Ectodermal cell (in vitro differentiated cells): Measurements from ENCODE around the gene ASAP3.

Experiments
- H3K27ac ChIP-seq: 2 replicates; pipeline ENCODE4 v1.7.0; 2013; ENCODE audit warnings: mild to moderate bottlenecking, low read depth, low read length; ENCODE audit not compliant: insufficient read depth, poor library complexity, severe bottlenecking
- H3K27me3 ChIP-seq: 2 replicates; pipeline ENCODE4 v1.7.0; 2013; ENCODE audit warnings: mild to moderate bottlenecking, low read length; ENCODE audit not compliant: insufficient read depth, control insufficient read depth, poor library complexity, severe bottlenecking
- H3K36me3 ChIP-seq: one replicate; pipeline ENCODE4 v1.7.0; 2013; ENCODE audit warnings: low read length; ENCODE audit not compliant: control insufficient read depth, insufficient read depth
- H3K4me1 ChIP-seq: one replicate; pipeline ENCODE4 v1.7.0; 2013; ENCODE audit warnings: low read length; ENCODE audit not compliant: control insufficient read depth, insufficient read depth
- H3K4me3 ChIP-seq: 2 replicates; pipeline ENCODE4 v1.7.0; 2013; ENCODE audit warnings: low read depth, low read length, control low read depth; ENCODE audit not compliant: insufficient read depth
- H3K9me3 ChIP-seq: 2 replicates; pipeline ENCODE4 v1.7.0; 2013; ENCODE audit warnings: mild to moderate bottlenecking, low read length, moderate library complexity; ENCODE audit not compliant: control insufficient read depth
- WGBS, 2 experiments: methylation state at CpG; one replicate each; pipeline ENCODE4 v1.1.7; 2013; ENCODE audit warnings: missing lambda C conversion rate in 2 of 2; 5-methylcytosine and 5-hydroxymethylcytosine counted together

The ASAP3 gene

GRCh38 chr1:23417570-23417969 lies 66.4 kb downstream of the ASAP3 start:
- peaks cover 82% of the 10 kb centered on the region for H3K27me3 ChIP-seq
- H3K4me3 ChIP-seq = no peak overlapping the region
- no peaks in the 10 kb centered on the region for H3K9me3 ChIP-seq
- WGBS, 2 experiments = 79 to 80% methylated on average over 3 of the region's 3 CpGs
- H3K27ac ChIP-seq = no peak overlapping the region
- H3K4me1 ChIP-seq = peaks cover 8% of the 10 kb centered on the region
- no peaks in the 10 kb centered on the region for H3K36me3 ChIP-seq

- Histone ChIP-seq H3K9me3 (no peaks in the 10 kb centered on the region), H3K27ac (no peak overlapping the region), H3K36me3 (no peaks in the 10 kb centered on the region), H3K4me1 (peaks cover 8% of the 10 kb centered on the region), H3K27me3 (peaks cover 76% of the 10 kb centered on the region), H3K4me3 (no peak overlapping the region)
- 78 to 82% methylated on average over 4 of the region's 4 CpGs for WGBS, 2 experiments
Observed at GRCh38 chr1:23416964-23417363, 67.0 kb downstream of the ASAP3 start.

DNA sequence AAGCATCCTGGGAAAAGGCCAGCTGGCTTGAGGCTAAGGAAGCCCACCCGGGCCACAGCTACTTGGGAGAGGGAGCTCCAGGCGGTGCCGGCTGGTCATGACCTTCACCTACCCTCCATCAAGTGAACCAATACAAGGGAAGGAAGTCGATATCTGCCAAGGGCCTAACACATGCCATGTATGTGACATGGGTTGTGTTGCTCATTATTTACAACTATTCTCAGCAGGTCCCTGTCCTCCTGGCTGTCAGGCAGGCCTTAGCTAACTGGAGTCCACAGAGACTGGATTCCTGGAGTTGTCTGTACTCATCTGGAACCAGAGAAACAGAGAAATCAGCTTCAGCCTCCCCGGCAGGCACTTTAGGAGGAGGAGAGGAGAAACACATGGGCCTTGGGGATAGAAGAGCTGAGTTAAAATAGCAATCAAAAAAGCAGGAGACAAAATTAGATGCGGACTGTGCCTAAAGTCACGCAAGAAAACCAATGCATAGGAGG lies 75.1 kb downstream of the ASAP3 start:
- no peak overlapping the region for H3K27ac ChIP-seq
- H3K9me3 ChIP-seq = no peaks in the 10 kb centered on the region
- no peak overlapping the region for H3K4me3 ChIP-seq
- no peaks in the 10 kb centered on the region for H3K4me1 ChIP-seq
- H3K36me3 ChIP-seq = no peaks in the 10 kb centered on the region
- 89 to 90% methylated on average over 7 of the region's 7 CpGs for WGBS, 2 experiments
- H3K27me3 ChIP-seq = peaks cover 74% of the 10 kb centered on the region

DNA sequence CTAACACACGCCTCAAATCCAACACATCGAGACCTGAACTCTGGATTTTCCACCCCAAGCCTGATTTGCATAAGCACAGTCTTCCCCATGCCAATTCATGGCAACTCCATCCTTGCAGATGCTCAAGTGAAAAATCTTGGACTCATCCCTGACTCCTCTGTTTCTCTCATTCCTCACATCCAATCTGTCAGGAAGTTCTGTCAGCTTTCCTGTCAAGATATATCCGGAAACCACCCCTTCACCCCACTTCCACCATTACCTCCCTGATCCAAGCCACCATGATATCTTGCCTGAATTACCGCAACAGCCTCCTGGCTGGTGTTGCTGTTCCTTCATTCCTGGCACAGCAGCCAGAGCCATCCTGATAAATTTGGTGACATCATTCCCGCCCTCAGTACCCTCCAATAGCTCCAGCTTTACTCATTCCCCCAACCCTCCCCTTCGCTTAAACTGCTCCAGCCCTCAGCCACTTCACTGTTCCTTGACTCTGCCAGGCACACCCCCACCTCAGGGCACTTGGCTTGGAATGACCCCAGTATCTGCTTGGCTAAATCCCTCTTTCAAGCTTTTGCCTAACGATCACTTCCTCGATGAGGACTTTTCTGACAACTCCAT lies 76.9 kb downstream of the ASAP3 start:
- 85 to 86% methylated on average over 8 of the region's 8 CpGs for WGBS, 2 experiments
- Histone ChIP-seq H3K4me3 (no peak overlapping the region), H3K36me3 (no peaks in the 10 kb centered on the region), H3K9me3 (no peaks in the 10 kb centered on the region), H3K4me1 (no peaks in the 10 kb centered on the region), H3K27ac (no peak overlapping the region), H3K27me3 (peaks cover 91% of the 10 kb centered on the region)

GRCh38 chr1:23405946-23406345 lies 78.0 kb downstream of the ASAP3 start:
- Histone ChIP-seq H3K27ac (no peak overlapping the region), H3K27me3 (peaks cover 93% of the 10 kb centered on the region), H3K4me1 (no peaks in the 10 kb centered on the region), H3K9me3 (no peaks in the 10 kb centered on the region), H3K36me3 (no peaks in the 10 kb centered on the region), H3K4me3 (no peak overlapping the region)
- WGBS, 2 experiments = 78% methylated on average over 3 of the region's 3 CpGs

DNA sequence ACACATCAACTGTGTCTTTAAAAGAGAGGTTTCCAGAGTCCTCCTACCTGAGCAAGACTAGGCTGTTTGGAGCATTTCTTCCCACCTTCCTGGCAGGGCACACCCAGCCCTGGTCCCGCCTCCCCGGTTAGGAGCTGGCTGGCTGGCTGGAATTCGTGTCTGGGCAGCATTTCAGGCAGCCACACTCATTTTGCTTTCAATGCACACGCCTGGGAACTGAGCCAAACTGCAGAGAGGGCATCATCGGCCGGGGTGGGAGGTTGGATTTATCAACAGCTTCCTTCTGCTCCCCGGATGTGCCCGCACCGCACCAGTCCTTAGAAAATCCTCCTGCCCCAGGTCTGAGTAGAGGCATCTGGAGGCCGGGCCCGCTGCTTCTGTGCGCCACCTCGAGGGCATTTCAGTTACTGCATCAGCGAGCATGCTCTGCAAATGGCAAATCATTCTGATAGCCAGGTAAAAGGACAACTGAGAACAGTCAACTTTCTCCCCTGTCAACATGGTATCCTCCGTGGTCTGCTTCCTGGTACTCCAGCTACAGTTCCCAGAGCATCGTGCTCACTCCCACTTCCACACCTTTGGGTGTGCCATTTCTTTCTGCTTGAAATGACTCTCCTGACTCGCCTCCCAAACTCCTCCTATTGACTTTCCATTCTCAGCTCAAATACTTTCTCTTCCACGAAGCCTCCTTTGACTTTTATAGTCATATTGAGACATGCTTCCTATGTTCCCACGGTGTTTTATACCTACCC lies 80.1 kb downstream of the ASAP3 start:
- Histone ChIP-seq H3K27ac (no peak overlapping the region), H3K36me3 (no peaks in the 10 kb centered on the region), H3K4me1 (no peaks in the 10 kb centered on the region), H3K27me3 (peaks cover 98% of the 10 kb centered on the region), H3K4me3 (peak overlapping the region; percentile 23), H3K9me3 (no peaks in the 10 kb centered on the region)
- 10 to 13% methylated on average over 19 of the region's 19 CpGs for WGBS, 2 experiments

DNA sequence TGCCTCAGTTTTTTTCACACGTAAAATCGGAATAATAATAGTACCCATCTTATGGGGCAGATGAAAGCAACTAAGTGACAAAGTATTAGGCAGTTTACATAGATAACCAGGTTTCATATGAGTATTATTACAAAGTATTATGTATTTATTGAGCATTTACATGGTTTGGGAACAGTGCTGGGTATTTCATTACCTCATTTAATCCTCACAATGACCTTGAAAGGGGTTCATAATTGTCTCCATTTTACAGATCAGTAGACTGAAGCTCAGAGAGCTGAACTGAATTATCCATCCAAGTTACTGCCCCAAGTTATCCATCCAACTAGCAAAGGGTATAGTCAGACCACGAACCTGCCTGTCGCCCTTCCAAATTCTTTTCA lies 80.6 kb downstream of the ASAP3 start:
- Histone ChIP-seq H3K4me3 (no peak overlapping the region), H3K9me3 (no peaks in the 10 kb centered on the region), H3K36me3 (no peaks in the 10 kb centered on the region), H3K4me1 (no peaks in the 10 kb centered on the region), H3K27me3 (peaks cover 97% of the 10 kb centered on the region), H3K27ac (no peak overlapping the region)
- WGBS, 2 experiments = 64 to 73% methylated on average over 4 of the region's 4 CpGs

DNA sequence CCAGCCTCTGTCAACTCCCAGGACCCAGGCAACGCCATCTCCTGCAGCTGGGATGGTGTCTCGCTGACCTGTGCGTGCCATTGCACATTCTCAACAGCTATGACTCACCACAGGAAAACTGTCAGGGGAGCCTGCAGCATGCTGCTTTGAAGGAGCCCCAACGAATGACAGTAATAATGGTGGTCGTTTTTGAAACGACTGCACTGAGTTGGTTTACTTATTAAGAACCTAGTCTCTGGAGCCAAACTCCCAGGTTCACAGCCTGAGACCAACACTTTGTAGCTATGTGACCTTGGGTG lies 81.0 kb downstream of the ASAP3 start:
- Histone ChIP-seq H3K36me3 (no peaks in the 10 kb centered on the region), H3K9me3 (no peaks in the 10 kb centered on the region), H3K4me1 (no peaks in the 10 kb centered on the region), H3K27ac (no peak overlapping the region), H3K4me3 (no peak overlapping the region), H3K27me3 (peaks cover 97% of the 10 kb centered on the region)
- 37 to 45% methylated on average over 6 of the region's 6 CpGs for WGBS, 2 experiments

DNA sequence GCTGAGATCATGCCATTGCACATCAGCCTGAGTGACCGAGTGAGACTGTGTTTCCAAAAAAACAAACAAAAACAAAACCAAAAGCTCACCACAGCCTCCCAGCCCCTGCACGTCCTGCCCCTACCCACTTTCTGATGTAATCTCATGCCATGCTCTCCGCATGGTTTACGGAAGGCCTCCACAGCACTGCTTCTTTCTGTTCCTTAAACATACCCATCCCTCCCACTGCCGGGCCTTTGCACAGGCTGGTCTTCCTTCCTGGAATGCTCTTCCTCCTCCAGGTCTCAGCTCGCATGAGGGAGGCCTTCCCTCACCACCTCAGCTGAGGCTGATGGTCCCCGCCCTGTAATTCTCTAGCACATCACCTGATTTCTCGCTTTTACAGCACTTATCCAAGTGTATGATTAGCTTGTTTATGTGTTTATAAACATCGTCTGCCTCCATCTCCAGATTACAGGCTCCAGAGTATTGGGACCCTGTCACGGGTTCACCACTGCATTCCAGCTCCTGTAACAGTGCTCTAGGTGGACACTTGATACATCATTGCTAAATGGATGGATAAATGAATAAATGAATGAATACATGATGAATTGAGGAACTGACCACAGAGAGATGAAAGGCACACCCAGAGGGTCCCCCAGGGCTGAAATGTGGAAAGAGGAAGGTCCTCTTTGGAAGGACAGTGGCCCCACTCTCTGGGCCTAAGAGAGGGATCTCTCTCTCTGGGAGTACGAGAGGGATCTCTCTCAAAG lies 81.5 kb downstream of the ASAP3 start:
- H3K4me3 ChIP-seq = no peak overlapping the region
- 85 to 87% methylated on average over 11 of the region's 11 CpGs for WGBS, 2 experiments
- no peak overlapping the region for H3K27ac ChIP-seq
- H3K4me1 ChIP-seq = no peaks in the 10 kb centered on the region
- peaks cover 97% of the 10 kb centered on the region for H3K27me3 ChIP-seq
- no peaks in the 10 kb centered on the region for H3K9me3 ChIP-seq
- H3K36me3 ChIP-seq = no peaks in the 10 kb centered on the region

- H3K36me3 ChIP-seq = no peaks in the 10 kb centered on the region
- 88 to 89% methylated on average over 6 of the region's 6 CpGs for WGBS, 2 experiments
- no peaks in the 10 kb centered on the region for H3K9me3 ChIP-seq
- H3K4me1 ChIP-seq = no peaks in the 10 kb centered on the region
- peaks cover 97% of the 10 kb centered on the region for H3K27me3 ChIP-seq
- H3K27ac ChIP-seq = no peak overlapping the region
- no peak overlapping the region for H3K4me3 ChIP-seq
Observed at GRCh38 chr1:23401313-23401712, 82.7 kb downstream of the ASAP3 start.
